Endothelial cell of umbilical vein (primary cell): ENCODE data around the gene TIMM50. TPM values are rescaled to one million over a fixed set of nuclear protein-coding genes. Genes with fewer than 3 reads are reported as not detected.
A peak's percentile ranks its signal among the peaks of the same experiment; 100 is the strongest.

Experiments used
- BruUV-seq: library from RNA; stranded (reverse); fragments of 400-500 nt; replicated peaks from 2 replicates; lab custom pipeline; 2021; lab: Mats Ljungman, UMichigan
- CTCF ChIA-PET: fragments of 300-600, 350-600 bp; sonication (Branson Sonifier 250); formaldehyde crosslinking; loops from one replicate; lab custom pipeline; 2021; ENCODE audit warnings: antibody characterized with exemption, inconsistent platforms; lab: Charles Lee
- POLR2A ChIA-PET: fragments of 300-600, 350-600 bp; sonication (Branson Sonifier 250); formaldehyde crosslinking; loops from one replicate; lab custom pipeline; 2021; ENCODE audit warnings: antibody characterized with exemption, inconsistent platforms; lab: Charles Lee
- DNase-seq: peaks from one replicate; pipeline ENCODE4 v3.0.0-alpha.2; 2011; ENCODE audit warnings: low read depth, low spot score
- FAIRE-seq: peaks from 2 replicates; lab custom pipeline; 2011; peaks lifted over from hg19 to GRCh38; lab: Jason Lieb, UNC
- H2AFZ ChIP-seq: 2 replicates; pipeline ENCODE4 v1.6.0; 2012; ENCODE audit warnings: low read depth, low read length, control low read depth, inconsistent platforms
- H3K27ac ChIP-seq: 2 replicates; pipeline ENCODE4 v1.5.1; 2011; ENCODE audit warnings: low read depth, mild to moderate bottlenecking, control low read depth, low read length, moderate library complexity; ENCODE audit not compliant: insufficient read depth
- H3K27me3 ChIP-seq, 2 experiments: 2 replicates each; pipeline versions ENCODE4 v1.6.0 to v1.6.1; 2011; ENCODE audit warnings: low read length in 2 of 2, mixed read lengths in 1 of 2; ENCODE audit not compliant: control insufficient read depth in 2 of 2, insufficient read depth in 2 of 2
- H3K36me3 ChIP-seq, 2 experiments: 2 replicates in 1 of 2; 3 replicates in 1 of 2; pipeline ENCODE4 v1.5.1; 2011; ENCODE audit warnings: low read length in 2 of 2, mild to moderate bottlenecking in 1 of 2, moderate library complexity in 1 of 2; ENCODE audit not compliant: control insufficient read depth in 2 of 2, insufficient read depth in 2 of 2; ENCODE audit errors: extremely low read depth in 1 of 2
- H3K4me1 ChIP-seq: 3 replicates; pipeline ENCODE4 v1.5.1; 2011; ENCODE audit warnings: mild to moderate bottlenecking, low read length; ENCODE audit not compliant: control insufficient read depth, insufficient read depth; ENCODE audit errors: extremely low read depth
- H3K4me2 ChIP-seq: 2 replicates; pipeline ENCODE4 v1.6.1; 2011; ENCODE audit warnings: low read length, control low read depth, mixed read lengths; ENCODE audit not compliant: insufficient read depth
- H3K4me3 ChIP-seq, 3 experiments: fragments of 200-600 bp in 1 of 3; sonication (generic), shearing (Covaris generic) in 1 of 3; replicated peaks in 1 of 3; 2 replicates each; pipeline ENCODE4 v1.5.1; 2011 to 2016; ENCODE audit warnings: control low read depth in 3 of 3, low read length in 3 of 3, mild to moderate bottlenecking in 2 of 3, inconsistent platforms in 1 of 3, low read depth in 1 of 3, moderate library complexity in 1 of 3; ENCODE audit not compliant: insufficient read depth in 1 of 3
- H3K79me2 ChIP-seq: 2 replicates; pipeline ENCODE4 v1.6.0; 2012; ENCODE audit warnings: low read length, inconsistent platforms; ENCODE audit not compliant: control insufficient read depth, insufficient read depth
- H3K9ac ChIP-seq: replicated peaks from 2 replicates; pipeline ENCODE3; 2011; ENCODE audit warnings: low read length, control low read depth; ENCODE audit not compliant: insufficient read depth; ENCODE audit errors: extremely low read depth
- H3K9me1 ChIP-seq: replicated peaks from 3 replicates; pipeline ENCODE4 v1.6.0; 2011; ENCODE audit warnings: mild to moderate bottlenecking, low read length; ENCODE audit not compliant: control insufficient read depth, insufficient read depth; ENCODE audit errors: extremely low read depth
- H3K9me3 ChIP-seq: replicated peaks from 2 replicates; pipeline ENCODE4 v1.5.1; 2012; ENCODE audit warnings: low read length, inconsistent platforms; ENCODE audit not compliant: control insufficient read depth, insufficient read depth
- H4K20me1 ChIP-seq: replicated peaks from 2 replicates; pipeline ENCODE3; 2011; ENCODE audit warnings: mild to moderate bottlenecking, low read length; ENCODE audit not compliant: control insufficient read depth, insufficient read depth; ENCODE audit errors: extremely low read depth
- CTCF ChIP-seq, 2 donors: IDR thresholded peaks; 1 replicate in 1 of 2; 2 replicates in 1 of 2; pipeline ENCODE4 v1.5.1; 2011; ENCODE audit warnings: low read length in 2 of 2, mild to moderate bottlenecking in 2 of 2, moderate library complexity in 2 of 2, control low read depth in 1 of 2, inconsistent platforms in 1 of 2, low read depth in 1 of 2; ENCODE audit not compliant: insufficient read depth in 1 of 2; ENCODE audit errors: extremely low read depth in 1 of 2
- EZH2 ChIP-seq: IDR thresholded peaks from 2 replicates; pipeline ENCODE4 v1.6.1; 2012; ENCODE audit warnings: borderline replicate concordance, low read depth, mild to moderate bottlenecking, moderate library complexity, low read length, inconsistent platforms; ENCODE audit not compliant: severe bottlenecking
- FOS ChIP-seq: IDR thresholded peaks from 2 replicates; pipeline ENCODE4 v1.6.1; 2011; ENCODE audit warnings: mild to moderate bottlenecking, low read length, moderate library complexity, borderline replicate concordance; ENCODE audit not compliant: insufficient read depth
- GATA2 ChIP-seq: IDR thresholded peaks from 2 replicates; pipeline ENCODE4 v1.7.0; 2011; ENCODE audit warnings: low read depth, mild to moderate bottlenecking, moderate library complexity, mixed read lengths, low read length; ENCODE audit not compliant: insufficient read length, insufficient read depth
- JUN ChIP-seq: IDR thresholded peaks from 2 replicates; pipeline ENCODE4 v1.6.1; 2011; ENCODE audit warnings: borderline replicate concordance, low read depth; ENCODE audit not compliant: insufficient read length, insufficient read depth
- MAX ChIP-seq: IDR thresholded peaks from 2 replicates; pipeline ENCODE4 v1.6.1; 2011; ENCODE audit not compliant: insufficient read depth, insufficient read length
- MYC ChIP-seq: IDR thresholded peaks from one replicate; pipeline ENCODE4 v1.6.1; 2011; ENCODE audit warnings: mild to moderate bottlenecking, low read depth, low read length
- POLR2A ChIP-seq: IDR thresholded peaks from 2 replicates; pipeline ENCODE4 v1.6.1; 2012; ENCODE audit warnings: low read depth, mild to moderate bottlenecking, control low read depth, low read length
- POLR2AphosphoS5 ChIP-seq: IDR thresholded peaks from 2 replicates; pipeline ENCODE4 v1.6.1; 2012; ENCODE audit warnings: low read depth, mild to moderate bottlenecking, control low read depth, low read length, moderate library complexity; ENCODE audit not compliant: insufficient read depth
- dilution Hi-C: fragments of 300-500 bp; cut with MboI; formaldehyde crosslinking; loops from one replicate; pipeline ENCODE4 v1.15.0; 2019; ENCODE audit warnings: low sequenced_read_pairs; ENCODE audit not compliant: extremely low pct_ligation_motif_present
- intact Hi-C: fragments of 100-400 bp; cut with micrococcal nuclease; formaldehyde crosslinking; loops from one replicate; pipeline ENCODE4 v1.10.0; 2022
- polyA plus RNA-seq, 4 experiments: library from polyadenylated mRNA; depleted of rRNA in 3 of 4; stranded (reverse) in 3 of 4; unstranded in 1 of 4; fragments of >200 nt; gene quantifications; 2 replicates each; pipeline versions ENCODE4 v1.2.1 to v1.2.3, GENCODE V29; 2011 to 2012; ENCODE audit warnings: missing spikeins in 1 of 4
- total RNA-seq: library from RNA; stranded (reverse); gene quantifications from 2 replicates; pipeline ENCODE4 v1.2.3, GENCODE V29; 2021

The TIMM50 gene
- total and polyA plus RNA-seq, 2 donors (not counting 3 experiments of a cell fraction or from before 2014, with no cell fraction given) = 85.7 to 118 TPM

- Histone ChIP-seq H3K9me3 (no peaks in the 10 kb centered on the region), H3K27ac (peak overlapping the region; percentile 71), H2AFZ (peak overlapping the region; percentile 29), H3K27me3 (no peaks in the 10 kb centered on the region), H3K9ac (peak overlapping the region; percentile 98), H3K36me3 (peaks cover 6 to 13% of the 10 kb centered on the region in 2 experiments), H3K4me2 (peak overlapping the region; percentile 79), H3K79me2 (peaks cover 19% of the 10 kb centered on the region), H4K20me1 (no peaks in the 10 kb centered on the region), H3K4me1 (peaks cover 16% of the 10 kb centered on the region), H3K9me1 (no peaks in the 10 kb centered on the region), H3K4me3 (peak overlapping the region; percentile 77 to 100 (median 88))
- DNase-seq (no peak), FAIRE-seq (no peak)
- ChIA-PET CTCF (interaction anchor here (1.0 to 1.2 kb wide), 2 partner anchors 51 to 53 kb away, joined by 4 to 5 read pairs; partner anchors contain the start of gene EID2B), POLR2A (interaction anchor here (1.0 kb wide), 1 partner anchor 37 kb away, joined by 3 read pairs; no protein-coding TSS in a partner anchor)
- BruUV-seq = no TSS peak
- dilution Hi-C loops = no loop called here
- intact Hi-C loops = loop anchor here (2.0 kb wide), 2 partner anchors 18 to 44 kb away; partner anchors contain the start of gene DLL3
- TF ChIP-seq POLR2A = no peak
- TF ChIP-seq MAX = no peak
- TF ChIP-seq GATA2 = no peak
- no peak for TF ChIP-seq FOS
- TF ChIP-seq POLR2AphosphoS5 = no peak
- TF ChIP-seq EZH2 = no peak
- no peak for TF ChIP-seq CTCF (IDR thresholded peaks at IDR 0.05; ENCODE audit: extremely low read depth in 1 of 2, insufficient read depth in 1 of 2, low read depth in 1 of 2, low read length in 2 of 2)
- no peak for TF ChIP-seq JUN
- no peak for TF ChIP-seq MYC
Measured at GRCh38 chr19:39481229-39481545, 549 bp downstream of the TIMM50 start.
